Kidney (tissue), 14 donors: ENCODE data around the gene KIF2C. TPM values are rescaled to one million over a fixed set of nuclear protein-coding genes. Genes with fewer than 3 reads are reported as not detected.

Source experiments
- DNase-seq, 5 donors: peaks; one replicate each; pipeline ENCODE4 v3.0.0-alpha.2; 2013 to 2020
- FAIRE-seq: peaks from 2 replicates; lab custom pipeline; 2012; peaks lifted over from hg19 to GRCh38; lab: Jason Lieb, UNC
- H3K27ac ChIP-seq, 2 donors: one replicate each; pipeline ENCODE4 v1.7.0; 2013; ENCODE audit warnings: low read depth in 2 of 2, low read length in 2 of 2, inconsistent platforms in 1 of 2
- H3K27me3 ChIP-seq: one replicate; pipeline ENCODE4 v1.7.1; 2013; ENCODE audit warnings: low read length, inconsistent platforms; ENCODE audit not compliant: control insufficient read depth, insufficient read depth
- H3K36me3 ChIP-seq, 3 donors: one replicate each; pipeline versions ENCODE4 v1.7.0 to v1.7.1; 2013; ENCODE audit warnings: low read length in 3 of 3, control low read depth in 1 of 3, inconsistent platforms in 1 of 3; ENCODE audit not compliant: insufficient read depth in 3 of 3, control insufficient read depth in 2 of 3
- H3K4me1 ChIP-seq, 3 donors: one replicate each; pipeline versions ENCODE4 v1.7.0 to v1.7.1; 2013; ENCODE audit warnings: low read length in 3 of 3, inconsistent platforms in 1 of 3, low read depth in 1 of 3; ENCODE audit not compliant: control insufficient read depth in 2 of 3, insufficient read depth in 2 of 3
- H3K4me3 ChIP-seq, 3 donors: one replicate each; pipeline versions ENCODE4 v1.7.0 to v1.8.1; 2013; ENCODE audit warnings: low read length in 3 of 3, control low read depth in 1 of 3, inconsistent platforms in 1 of 3
- H3K9ac ChIP-seq, 3 donors: one replicate each; pipeline versions ENCODE4 v1.7.0 to v1.7.1; 2013; ENCODE audit warnings: low read length in 3 of 3, control low read depth in 1 of 3, inconsistent platforms in 1 of 3
- H3K9me3 ChIP-seq, 3 donors: one replicate each; pipeline versions ENCODE4 v1.7.0 to v1.7.1; 2013; ENCODE audit warnings: low read length in 3 of 3, control low read depth in 1 of 3, inconsistent platforms in 1 of 3; ENCODE audit not compliant: control insufficient read depth in 2 of 3, insufficient read depth in 1 of 3
- intact Hi-C: fragments of 100-400 bp; cut with DNase I; formaldehyde crosslinking; loops from one replicate; pipeline ENCODE4 v1.11.1; 2022
- polyA plus RNA-seq: library from polyadenylated mRNA; stranded (reverse); fragments of 350-450 nt; fragmentation: Illumina TruSeq; extraction: RNeasy Lipid Tissue Mini Kit (QIAGEN cat#74804); gene quantifications from one replicate; pipeline ENCODE4 v1.2.3, GENCODE V29; 2014; ENCODE audit warnings: low read depth, low replicate concordance; ENCODE audit not compliant: insufficient read depth
- total RNA-seq: library from RNA; stranded (reverse); fragmentation: NEBNext Ultra II Directional; extraction: Animal tissue kit (Norgen Biotek cat#: 25700); gene quantifications from one replicate; pipeline ENCODE4 v1.2.1, GENCODE V29; 2021
- TF ChIP-seq, protein P1 (sequence below): IDR thresholded peaks from 3 replicates; pipeline ENCODE4 v1.5.1; 2012; ENCODE audit warnings: mild to moderate bottlenecking, moderate library complexity, borderline replicate concordance; ENCODE audit not compliant: insufficient read depth; ENCODE audit errors: extremely low read depth
- donor health status: control.
- donor health status: control.
- donor health status: control.
- donor health status: control.
- donor health status: control.
- donor health status: DM: yes; HTN: yes; CAD: no.
- donor health status: Normal renal cell carcinoma (clear cell type).

KIF2C gene
- total and polyA plus RNA-seq, 2 donors from 2014 or later = 0.47 to 1.4 TPM

DNA sequence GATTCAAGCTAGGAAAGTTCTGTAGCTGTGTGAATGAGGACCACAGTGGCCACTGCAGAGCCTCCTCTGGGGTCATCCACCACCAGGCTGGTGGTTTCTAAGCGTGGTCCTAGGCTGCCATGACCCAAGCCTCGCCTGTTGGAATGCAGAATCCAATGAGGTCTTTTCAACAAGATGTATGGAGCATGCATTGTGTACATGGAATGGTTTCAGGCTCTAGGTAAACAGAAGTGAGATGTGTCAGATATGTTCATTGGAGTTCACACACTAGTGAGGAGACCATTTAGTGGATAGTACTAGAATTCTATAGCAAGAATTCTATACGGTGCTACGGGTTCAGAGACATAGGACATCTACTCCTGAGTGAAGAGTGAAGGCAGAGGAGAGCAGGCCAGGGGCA lies 19.4 kb upstream of the KIF2C start:
- no peaks in the 10 kb centered on the region for H3K4me1 ChIP-seq
- no peaks in the 10 kb centered on the region for H3K27me3 ChIP-seq
- TF ChIP-seq, protein P1, sequence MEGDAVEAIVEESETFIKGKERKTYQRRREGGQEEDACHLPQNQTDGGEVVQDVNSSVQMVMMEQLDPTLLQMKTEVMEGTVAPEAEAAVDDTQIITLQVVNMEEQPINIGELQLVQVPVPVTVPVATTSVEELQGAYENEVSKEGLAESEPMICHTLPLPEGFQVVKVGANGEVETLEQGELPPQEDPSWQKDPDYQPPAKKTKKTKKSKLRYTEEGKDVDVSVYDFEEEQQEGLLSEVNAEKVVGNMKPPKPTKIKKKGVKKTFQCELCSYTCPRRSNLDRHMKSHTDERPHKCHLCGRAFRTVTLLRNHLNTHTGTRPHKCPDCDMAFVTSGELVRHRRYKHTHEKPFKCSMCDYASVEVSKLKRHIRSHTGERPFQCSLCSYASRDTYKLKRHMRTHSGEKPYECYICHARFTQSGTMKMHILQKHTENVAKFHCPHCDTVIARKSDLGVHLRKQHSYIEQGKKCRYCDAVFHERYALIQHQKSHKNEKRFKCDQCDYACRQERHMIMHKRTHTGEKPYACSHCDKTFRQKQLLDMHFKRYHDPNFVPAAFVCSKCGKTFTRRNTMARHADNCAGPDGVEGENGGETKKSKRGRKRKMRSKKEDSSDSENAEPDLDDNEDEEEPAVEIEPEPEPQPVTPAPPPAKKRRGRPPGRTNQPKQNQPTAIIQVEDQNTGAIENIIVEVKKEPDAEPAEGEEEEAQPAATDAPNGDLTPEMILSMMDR = no peak
- no peak for DNase-seq
- H3K27ac ChIP-seq = no peak overlapping the region
- intact Hi-C loops = no loop called here
- H3K4me3 ChIP-seq = no peak overlapping the region
- no peaks in the 10 kb centered on the region for H3K9me3 ChIP-seq
- H3K36me3 ChIP-seq = no peaks in the 10 kb centered on the region
- H3K9ac ChIP-seq = no peak overlapping the region
- no peak for FAIRE-seq

- no peaks in the 10 kb centered on the region for H3K4me1 ChIP-seq
- no peak overlapping the region for H3K4me3 ChIP-seq
- intact Hi-C loops = no loop called here
- H3K9me3 ChIP-seq = no peaks in the 10 kb centered on the region
- H3K27ac ChIP-seq = no peak overlapping the region
- no peak for FAIRE-seq
- TF ChIP-seq, protein P1 = no peak
- peak in 3 of 5 donors; percentile 71 to 89 (median 85) for DNase-seq
- no peak overlapping the region for H3K9ac ChIP-seq
- no peaks in the 10 kb centered on the region for H3K36me3 ChIP-seq
- no peaks in the 10 kb centered on the region for H3K27me3 ChIP-seq
Observed at GRCh38 chr1:44721485-44722361, 17.9 kb upstream of the KIF2C start.

- TF ChIP-seq, protein P1 = no peak
- intact Hi-C loops = no loop called here
- FAIRE-seq (no peak), DNase-seq (no peak)
- H3K27me3 ChIP-seq = no peaks in the 10 kb centered on the region
- no peak overlapping the region for H3K9ac ChIP-seq
- H3K4me3 ChIP-seq = no peak overlapping the region
- no peaks in the 10 kb centered on the region for H3K9me3 ChIP-seq
- no peak overlapping the region for H3K27ac ChIP-seq
- H3K4me1 ChIP-seq = no peaks in the 10 kb centered on the region
- no peaks in the 10 kb centered on the region for H3K36me3 ChIP-seq
Observed at GRCh38 chr1:44723064-44723463, 16.6 kb upstream of the KIF2C start.
